ENCODE measurements around the gene TTC13.

Gene TTC13

DNA sequence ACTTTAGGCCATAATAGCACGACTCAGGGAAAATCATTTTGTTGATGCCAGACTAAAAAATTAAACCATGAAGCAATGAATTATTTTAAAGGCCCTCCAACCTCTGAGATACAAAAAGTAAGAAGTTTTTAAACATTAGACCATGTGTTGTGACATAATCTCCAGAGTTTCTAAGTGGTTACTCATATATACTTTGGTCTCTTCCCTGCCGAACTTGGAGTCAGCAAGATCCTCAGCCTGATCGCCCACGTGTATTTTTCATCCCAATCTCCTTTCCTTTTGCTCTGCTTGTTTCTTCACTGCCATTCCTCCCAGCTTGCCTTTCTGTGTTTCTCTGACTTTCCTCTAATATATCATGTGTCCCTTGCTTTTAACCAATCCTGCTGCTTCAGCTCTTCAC lies 4.0 kb upstream of the TTC13 start:
- DNase-seq (ENCODE audit: low read depth, low spot score): no peak
- in situ Hi-C loops (cut with HindIII; ENCODE audit: low sequenced_read_pairs): no loop called here
- H3K4me3 ChIP-seq (ENCODE audit: low read depth, low read length): no peak overlapping the region
- TF ChIP-seq, protein P1, sequence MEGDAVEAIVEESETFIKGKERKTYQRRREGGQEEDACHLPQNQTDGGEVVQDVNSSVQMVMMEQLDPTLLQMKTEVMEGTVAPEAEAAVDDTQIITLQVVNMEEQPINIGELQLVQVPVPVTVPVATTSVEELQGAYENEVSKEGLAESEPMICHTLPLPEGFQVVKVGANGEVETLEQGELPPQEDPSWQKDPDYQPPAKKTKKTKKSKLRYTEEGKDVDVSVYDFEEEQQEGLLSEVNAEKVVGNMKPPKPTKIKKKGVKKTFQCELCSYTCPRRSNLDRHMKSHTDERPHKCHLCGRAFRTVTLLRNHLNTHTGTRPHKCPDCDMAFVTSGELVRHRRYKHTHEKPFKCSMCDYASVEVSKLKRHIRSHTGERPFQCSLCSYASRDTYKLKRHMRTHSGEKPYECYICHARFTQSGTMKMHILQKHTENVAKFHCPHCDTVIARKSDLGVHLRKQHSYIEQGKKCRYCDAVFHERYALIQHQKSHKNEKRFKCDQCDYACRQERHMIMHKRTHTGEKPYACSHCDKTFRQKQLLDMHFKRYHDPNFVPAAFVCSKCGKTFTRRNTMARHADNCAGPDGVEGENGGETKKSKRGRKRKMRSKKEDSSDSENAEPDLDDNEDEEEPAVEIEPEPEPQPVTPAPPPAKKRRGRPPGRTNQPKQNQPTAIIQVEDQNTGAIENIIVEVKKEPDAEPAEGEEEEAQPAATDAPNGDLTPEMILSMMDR (IDR thresholded peaks at IDR 0.05; ENCODE audit: low read depth, low read length): no peak

DNA sequence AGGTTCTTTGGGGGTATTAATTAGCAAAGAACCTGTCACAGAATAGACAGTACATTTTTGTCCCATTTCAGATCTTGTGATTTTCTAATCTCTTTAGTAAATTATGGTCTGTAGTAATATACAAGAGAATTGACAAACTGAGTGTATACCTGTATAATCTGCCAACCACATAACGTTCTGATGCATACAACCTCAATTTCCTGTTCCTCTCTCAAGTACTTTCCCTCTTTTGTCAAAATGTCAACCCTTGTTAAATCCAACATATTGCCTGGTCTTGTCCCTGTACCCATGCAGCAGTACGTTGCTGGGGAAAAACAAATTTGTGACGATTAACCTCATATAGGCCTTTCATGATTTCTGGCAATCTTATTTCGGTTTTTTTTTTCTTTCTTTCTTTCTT lies 1.3 kb upstream of the TTC13 start:
- H3K4me3 ChIP-seq (ENCODE audit: low read depth, low read length): peak overlapping the region; percentile 70
- TF ChIP-seq, protein P1 (IDR thresholded peaks at IDR 0.05; ENCODE audit: low read depth, low read length): no peak
- DNase-seq (ENCODE audit: low read depth, low spot score): no peak
- in situ Hi-C loops (cut with HindIII; ENCODE audit: low sequenced_read_pairs): no loop called here

DNA sequence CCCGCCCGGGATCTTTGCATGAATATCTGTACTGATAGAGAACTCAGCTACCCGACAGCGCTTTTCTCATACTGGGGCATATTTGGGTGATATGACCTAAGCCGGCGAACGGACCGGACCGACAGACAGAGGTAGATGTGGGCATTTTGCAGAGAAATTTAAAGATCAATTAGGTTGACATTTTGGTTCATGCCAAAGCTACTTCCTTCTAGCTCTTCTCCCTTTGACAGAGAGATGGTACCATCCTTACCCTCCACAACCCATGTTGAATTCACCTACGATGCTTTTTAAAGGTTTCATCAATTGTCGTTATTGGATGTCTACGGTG lies 692 bp upstream of the TTC13 start:
- H3K4me3 ChIP-seq (ENCODE audit: low read depth, low read length): peak overlapping the region; percentile 70
- TF ChIP-seq, protein P1 (IDR thresholded peaks at IDR 0.05; ENCODE audit: low read depth, low read length): no peak
- in situ Hi-C loops (cut with HindIII; ENCODE audit: low sequenced_read_pairs): no loop called here
- DNase-seq (ENCODE audit: low read depth, low spot score): no peak

DNA sequence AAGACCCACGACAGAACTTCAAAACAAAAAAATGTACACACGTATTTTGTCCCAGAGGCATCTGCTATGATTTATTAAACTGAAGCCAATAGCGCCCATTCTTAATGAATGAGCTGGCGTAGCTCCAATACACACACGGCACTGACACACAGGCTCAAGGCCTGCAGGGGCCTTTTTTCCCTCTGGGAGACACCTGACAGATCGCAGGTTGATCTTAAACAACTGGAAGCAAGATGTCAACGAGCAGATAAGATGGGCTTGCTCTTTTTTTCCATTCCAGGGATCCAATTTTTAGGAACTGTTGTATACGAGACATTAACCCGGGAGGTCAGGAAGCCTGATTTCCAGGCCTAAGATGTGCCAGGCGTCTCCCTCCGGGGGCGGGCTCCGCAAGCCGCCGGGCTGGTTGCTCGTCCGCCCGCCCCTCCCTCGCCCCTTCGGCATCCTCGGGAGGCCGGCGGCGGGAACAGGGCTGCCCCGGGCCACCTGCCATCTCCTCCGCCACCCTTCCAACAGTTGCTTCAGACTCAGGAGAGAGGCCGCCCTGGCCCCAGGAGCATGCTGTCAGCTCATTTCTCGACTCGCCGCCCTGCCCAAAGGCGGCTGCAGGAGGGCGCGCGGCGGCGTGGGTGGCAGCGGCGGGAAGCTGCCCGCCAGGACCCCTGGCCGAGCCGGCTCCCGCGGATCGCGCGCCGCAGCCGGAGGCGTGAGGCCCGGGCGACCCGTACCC lies 735 bp downstream of the TTC13 start:
- peak overlapping the region; percentile 70 for H3K4me3 ChIP-seq (ENCODE audit: low read depth, low read length)
- TF ChIP-seq, protein P1 (IDR thresholded peaks at IDR 0.05; ENCODE audit: low read depth, low read length): no peak
- peak; percentile 11 for DNase-seq (ENCODE audit: low read depth, low spot score)
- in situ Hi-C loops (cut with HindIII; ENCODE audit: low sequenced_read_pairs): no loop called here

DNA sequence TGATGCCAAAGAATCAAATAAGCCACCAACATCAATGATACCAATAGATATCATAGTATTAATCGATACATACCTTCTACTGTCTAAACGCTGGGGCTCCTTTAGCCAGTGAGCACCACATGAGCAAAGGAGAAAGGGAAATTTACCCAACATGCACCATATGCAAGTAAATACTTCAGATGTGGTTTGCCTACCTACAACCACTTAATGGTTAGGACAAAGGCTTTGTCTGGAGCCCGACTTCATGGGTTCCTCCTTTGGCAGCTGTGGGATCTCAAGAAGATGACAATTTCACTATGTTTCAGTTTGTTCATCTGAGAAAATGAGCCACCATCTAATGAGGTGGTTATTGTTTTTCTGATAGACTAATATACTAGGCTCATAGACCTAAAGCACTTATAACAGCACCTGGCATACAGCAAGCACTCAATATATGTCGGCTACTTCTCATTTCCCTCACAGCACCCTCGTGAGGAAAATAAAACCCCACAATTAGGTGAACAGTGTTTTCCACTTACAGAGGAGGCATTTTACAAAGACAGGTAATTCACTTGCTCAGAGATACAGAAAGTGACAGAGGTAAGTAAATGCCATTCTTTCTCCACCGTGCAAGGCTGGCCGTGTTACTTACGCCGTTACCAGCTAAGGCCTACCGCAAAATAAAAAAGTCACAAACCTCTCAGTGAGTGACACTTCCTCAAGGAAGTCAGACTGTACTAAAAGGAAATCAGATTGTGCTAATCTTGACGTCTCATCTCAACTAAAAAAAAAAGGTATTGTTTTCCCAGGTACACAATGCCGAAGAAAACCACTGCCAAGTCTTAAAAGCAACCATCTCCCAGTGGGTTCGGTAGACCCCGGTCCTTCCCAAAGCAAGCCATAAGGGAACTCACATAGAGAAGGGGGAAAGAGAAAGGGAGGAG lies 1.6 kb downstream of the TTC13 start:
- no peak for DNase-seq (ENCODE audit: low read depth, low spot score)
- in situ Hi-C loops (cut with HindIII; ENCODE audit: low sequenced_read_pairs): no loop called here

DNA sequence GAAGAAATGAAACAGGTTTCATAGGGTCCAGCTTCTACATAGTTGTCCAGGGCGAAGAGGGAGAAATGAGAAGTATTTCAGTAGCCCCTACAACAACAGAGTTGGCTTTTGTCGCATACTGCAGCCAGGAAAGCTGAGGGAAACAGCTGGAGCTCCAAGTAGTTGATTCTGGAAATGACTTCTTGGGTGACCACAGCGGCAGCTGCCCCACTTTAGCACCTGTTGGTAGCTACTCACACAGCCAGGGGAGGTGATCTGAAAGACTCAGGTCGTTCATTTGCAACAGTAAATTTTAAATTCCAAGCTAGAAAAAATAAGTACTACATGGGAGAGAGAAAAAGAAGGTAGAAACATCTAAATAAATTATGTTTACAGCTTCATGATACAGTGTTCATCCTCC lies 2.3 kb downstream of the TTC13 start:
- no peak overlapping the region for H3K4me3 ChIP-seq (ENCODE audit: low read depth, low read length)
- TF ChIP-seq, protein P1 (IDR thresholded peaks at IDR 0.05; ENCODE audit: low read depth, low read length): no peak
- in situ Hi-C loops (cut with HindIII; ENCODE audit: low sequenced_read_pairs): no loop called here
- DNase-seq (ENCODE audit: low read depth, low spot score): no peak

More for the DNA sequence above, 1.6 kb downstream of the TTC13 start:
- TF ChIP-seq, protein P1 (IDR thresholded peaks at IDR 0.05; ENCODE audit: low read depth, low read length): no peak
- no peak overlapping the region for H3K4me3 ChIP-seq (ENCODE audit: low read depth, low read length)

Measured in astrocyte of the spinal cord (primary cell).